Esophagus muscularis mucosa (tissue), 3 donors: Measurements from ENCODE around the gene WAS.

ENCODE experiments used
- POLR2AphosphoS5 ChIP-seq, 2 donors: sonication (generic); formaldehyde crosslinking; IDR thresholded peaks; one replicate each; pipeline ENCODE4 v1.6.1; 2017; ENCODE audit warnings: antibody characterized with exemption in 2 of 2
- TF ChIP-seq, protein P1 (sequence below), 3 experiments: fragments of 200-600 bp in 2 of 3; fragments of 450-650 bp in 1 of 3; sonication (generic) in 2 of 3; IDR thresholded peaks; one replicate each; pipeline ENCODE4 v1.5.1; 2017 to 2019; ENCODE audit warnings: antibody characterized with exemption in 3 of 3, mild to moderate bottlenecking in 2 of 3, moderate library complexity in 1 of 3

DNA sequence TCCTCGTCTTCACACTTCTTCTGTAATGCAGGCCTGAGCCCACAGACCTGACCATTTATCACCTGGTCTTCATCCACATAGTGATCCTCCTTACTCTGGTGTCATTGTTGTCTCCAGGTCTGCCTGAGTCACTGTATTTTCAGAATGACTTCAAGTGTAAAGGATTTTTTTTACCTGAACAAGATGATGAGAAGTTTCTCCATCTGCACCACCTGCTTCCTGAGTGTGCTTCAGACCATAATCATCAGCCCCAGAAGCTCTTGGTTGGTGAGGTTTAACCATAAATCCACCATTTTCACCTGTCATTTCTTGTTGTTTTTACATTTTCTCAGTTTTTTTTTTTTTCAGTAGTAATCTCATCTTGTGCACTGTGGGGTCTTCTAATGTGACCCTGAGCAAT is 47.3 kb upstream of the WAS start:
- TF ChIP-seq, protein P1, sequence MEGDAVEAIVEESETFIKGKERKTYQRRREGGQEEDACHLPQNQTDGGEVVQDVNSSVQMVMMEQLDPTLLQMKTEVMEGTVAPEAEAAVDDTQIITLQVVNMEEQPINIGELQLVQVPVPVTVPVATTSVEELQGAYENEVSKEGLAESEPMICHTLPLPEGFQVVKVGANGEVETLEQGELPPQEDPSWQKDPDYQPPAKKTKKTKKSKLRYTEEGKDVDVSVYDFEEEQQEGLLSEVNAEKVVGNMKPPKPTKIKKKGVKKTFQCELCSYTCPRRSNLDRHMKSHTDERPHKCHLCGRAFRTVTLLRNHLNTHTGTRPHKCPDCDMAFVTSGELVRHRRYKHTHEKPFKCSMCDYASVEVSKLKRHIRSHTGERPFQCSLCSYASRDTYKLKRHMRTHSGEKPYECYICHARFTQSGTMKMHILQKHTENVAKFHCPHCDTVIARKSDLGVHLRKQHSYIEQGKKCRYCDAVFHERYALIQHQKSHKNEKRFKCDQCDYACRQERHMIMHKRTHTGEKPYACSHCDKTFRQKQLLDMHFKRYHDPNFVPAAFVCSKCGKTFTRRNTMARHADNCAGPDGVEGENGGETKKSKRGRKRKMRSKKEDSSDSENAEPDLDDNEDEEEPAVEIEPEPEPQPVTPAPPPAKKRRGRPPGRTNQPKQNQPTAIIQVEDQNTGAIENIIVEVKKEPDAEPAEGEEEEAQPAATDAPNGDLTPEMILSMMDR (IDR thresholded peaks at IDR 0.05): no peak
- no peak for TF ChIP-seq POLR2AphosphoS5 (IDR thresholded peaks at IDR 0.05)
